Measurements from ENCODE around the gene LPXN. TPM values are rescaled to one million over a fixed set of nuclear protein-coding genes. Genes with fewer than 3 reads are reported as not detected.

LPXN gene
- total RNA-seq, 4 donors from 2014 or later: 5.8 to 14.4 (median 9.4) TPM

- H3K4me3 ChIP-seq (replicated peaks in 1 of 3): no peak overlapping the region
- 79 to 83% methylated on average over 2 of the region's 2 CpGs for WGBS, 2 donors
- H3K27ac ChIP-seq: no peak overlapping the region
- no peak for TF ChIP-seq CTCF (IDR thresholded peaks at IDR 0.05)
- TF ChIP-seq POLR2A (IDR thresholded peaks at IDR 0.05): no peak
- H3K27me3 ChIP-seq: no peaks in the 10 kb centered on the region
- intact Hi-C loops (cut with DNase I): no loop called here
- H3K4me1 ChIP-seq: no peaks in the 10 kb centered on the region
- no peak for DNase-seq
- H3K36me3 ChIP-seq: no peaks in the 10 kb centered on the region
- H3K9me3 ChIP-seq: no peaks in the 10 kb centered on the region
Measured at GRCh38 chr11:58497951-58498350, 77.7 kb downstream of the LPXN start.

- Histone ChIP-seq H3K9me3 (no peaks in the 10 kb centered on the region), H3K27me3 (no peaks in the 10 kb centered on the region), H3K4me1 (no peaks in the 10 kb centered on the region), H3K4me3 (replicated peaks in 1 of 3) (no peak overlapping the region), H3K36me3 (no peaks in the 10 kb centered on the region), H3K27ac (no peak overlapping the region)
- DNase-seq: no peak
- 70 to 73% methylated on average over 2 of the region's 2 CpGs for WGBS, 2 donors
- TF ChIP-seq POLR2A (IDR thresholded peaks at IDR 0.05): no peak
- no peak for TF ChIP-seq CTCF (IDR thresholded peaks at IDR 0.05)
- intact Hi-C loops (cut with DNase I): no loop called here
Measured at GRCh38 chr11:58495906-58496305, 79.8 kb downstream of the LPXN start.

- no peak overlapping the region for H3K27ac ChIP-seq
- TF ChIP-seq POLR2A (IDR thresholded peaks at IDR 0.05) (no peak), CTCF (IDR thresholded peaks at IDR 0.05) (no peak)
Measured at GRCh38 chr11:58494101-58494500, 81.6 kb downstream of the LPXN start.

GRCh38 chr11:58493676-58494075, 82.0 kb downstream of the LPXN start:
- Histone ChIP-seq H3K36me3 (no peaks in the 10 kb centered on the region), H3K27me3 (no peaks in the 10 kb centered on the region), H3K9me3 (no peaks in the 10 kb centered on the region), H3K27ac (no peak overlapping the region), H3K4me1 (no peaks in the 10 kb centered on the region), H3K4me3 (replicated peaks in 1 of 3) (no peak overlapping the region)
- DNase-seq: no peak
- WGBS, 2 donors: 72 to 77% methylated on average over 2 of the region's 2 CpGs
- TF ChIP-seq POLR2A (IDR thresholded peaks at IDR 0.05) (no peak), CTCF (IDR thresholded peaks at IDR 0.05) (no peak)
- intact Hi-C loops (cut with DNase I): no loop called here

More at GRCh38 chr11:58494101-58494500, 81.6 kb downstream of the LPXN start:
- H3K4me1 ChIP-seq: no peaks in the 10 kb centered on the region
- no peak overlapping the region for H3K4me3 ChIP-seq (replicated peaks in 1 of 3)
- H3K36me3 ChIP-seq: no peaks in the 10 kb centered on the region
- no peaks in the 10 kb centered on the region for H3K9me3 ChIP-seq
- no peaks in the 10 kb centered on the region for H3K27me3 ChIP-seq
- DNase-seq: no peak
- intact Hi-C loops (cut with DNase I): no loop called here

- no peak for DNase-seq
- Histone ChIP-seq H3K27me3 (no peaks in the 10 kb centered on the region), H3K27ac (no peak overlapping the region), H3K9me3 (no peaks in the 10 kb centered on the region), H3K4me3 (replicated peaks in 1 of 3) (no peak overlapping the region), H3K36me3 (no peaks in the 10 kb centered on the region), H3K4me1 (no peaks in the 10 kb centered on the region)
- intact Hi-C loops (cut with DNase I): no loop called here
- TF ChIP-seq CTCF (IDR thresholded peaks at IDR 0.05) (no peak), POLR2A (IDR thresholded peaks at IDR 0.05) (no peak)
- WGBS, 2 donors: 45 to 87% methylated on average over 2 of the region's 2 CpGs
Measured at GRCh38 chr11:58490827-58491226, 84.8 kb downstream of the LPXN start.
